ENCODE data around the gene ZNF200. TPM values are rescaled to one million over a fixed set of nuclear protein-coding genes. Genes with fewer than 3 reads are reported as not detected.

The ZNF200 gene
- total and polyA plus RNA-seq, 2 of the 13 experiments (the other 11 are each of a cell fraction or from before 2014, with no cell fraction given) = 3.5 to 16.5 TPM

DNA sequence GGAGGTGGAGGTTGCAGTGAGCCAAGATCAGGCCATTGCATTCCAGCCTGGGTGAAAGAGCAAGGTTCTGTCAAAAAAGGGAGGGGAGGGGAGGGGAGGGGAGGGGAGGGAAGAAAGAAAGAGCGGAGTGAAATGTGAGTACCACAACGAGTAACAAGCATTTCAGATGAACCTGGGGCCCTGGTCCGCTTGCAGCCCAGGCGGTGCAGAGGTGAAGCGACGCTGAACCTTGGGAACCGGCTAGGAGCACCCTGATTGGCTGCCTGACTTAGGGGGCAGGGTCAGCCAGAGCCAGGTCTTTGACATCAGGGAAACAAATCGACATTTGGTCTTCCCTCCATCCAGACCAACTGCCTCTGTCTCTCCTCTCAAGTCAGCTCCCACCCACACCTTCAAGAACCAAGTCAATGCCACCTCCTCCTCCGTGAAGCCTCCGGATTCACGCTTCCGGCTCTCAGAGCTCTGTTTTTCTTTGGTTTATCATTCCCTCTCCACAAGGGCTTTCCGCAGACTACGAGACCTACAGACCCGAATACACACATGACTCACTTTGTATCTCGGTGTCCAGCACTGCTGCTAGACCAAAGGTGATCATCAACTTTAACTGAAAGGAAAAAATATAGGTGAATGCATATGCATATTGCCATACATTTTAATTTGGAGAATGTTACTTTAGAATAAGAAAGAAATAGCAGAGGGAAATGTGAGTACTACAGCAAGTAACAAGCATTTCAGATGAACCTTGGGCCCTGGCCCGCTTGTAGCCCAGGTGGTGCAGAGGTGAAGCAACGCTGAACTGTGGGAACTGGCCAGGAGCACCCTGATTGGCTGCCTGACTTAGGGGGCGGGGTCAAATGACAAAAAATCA is 27.6 kb downstream of the ZNF200 start (continued):
- TF ChIP-seq NR0B2 (CRISPR knock-in tag; IDR thresholded peaks at IDR 0.05) (no peak), SP2 (CRISPR knock-in tag; IDR thresholded peaks at IDR 0.05) (no peak), ZBTB42 (CRISPR knock-in tag; IDR thresholded peaks at IDR 0.05) (no peak), PHF21A (CRISPR knock-in tag; IDR thresholded peaks at IDR 0.05) (peak; percentile 44; the same call in 1 of the 2 replicates), ZNF724P (CRISPR knock-in tag; IDR thresholded peaks at IDR 0.05; ENCODE audit: borderline replicate concordance) (no peak), ZNF7 (CRISPR knock-in tag; IDR thresholded peaks at IDR 0.05) (no peak), ETV5 (CRISPR knock-in tag; IDR thresholded peaks at IDR 0.05; ENCODE audit: borderline replicate concordance) (no peak), FOXO1 (CRISPR knock-in tag; IDR thresholded peaks at IDR 0.05) (no peak), ZNF547 (CRISPR knock-in tag; IDR thresholded peaks at IDR 0.05) (no peak), TOPORS (CRISPR knock-in tag; IDR thresholded peaks at IDR 0.05) (0 out of 2 replicates have a peak, but pooled peaks have one; percentile 47), SATB2 (CRISPR knock-in tag; IDR thresholded peaks at IDR 0.05) (no peak), ATF5 (CRISPR knock-in tag; IDR thresholded peaks at IDR 0.05; ENCODE audit: low read depth) (no peak), ZNF407 (CRISPR knock-in tag; IDR thresholded peaks at IDR 0.05; ENCODE audit: not compliant biosample characterization) (peak; percentile 57), ZNF569 (CRISPR knock-in tag; IDR thresholded peaks at IDR 0.05; ENCODE audit: borderline replicate concordance) (no peak), ZIK1 (CRISPR knock-in tag; IDR thresholded peaks at IDR 0.05; ENCODE audit: borderline replicate concordance, low read depth) (no peak)
- TF ChIP-seq, protein P1, sequence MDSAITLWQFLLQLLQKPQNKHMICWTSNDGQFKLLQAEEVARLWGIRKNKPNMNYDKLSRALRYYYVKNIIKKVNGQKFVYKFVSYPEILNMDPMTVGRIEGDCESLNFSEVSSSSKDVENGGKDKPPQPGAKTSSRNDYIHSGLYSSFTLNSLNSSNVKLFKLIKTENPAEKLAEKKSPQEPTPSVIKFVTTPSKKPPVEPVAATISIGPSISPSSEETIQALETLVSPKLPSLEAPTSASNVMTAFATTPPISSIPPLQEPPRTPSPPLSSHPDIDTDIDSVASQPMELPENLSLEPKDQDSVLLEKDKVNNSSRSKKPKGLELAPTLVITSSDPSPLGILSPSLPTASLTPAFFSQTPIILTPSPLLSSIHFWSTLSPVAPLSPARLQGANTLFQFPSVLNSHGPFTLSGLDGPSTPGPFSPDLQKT (CRISPR knock-in tag; IDR thresholded peaks at IDR 0.05; ENCODE audit: borderline replicate concordance) = no peak
- TF ChIP-seq, protein P2, sequence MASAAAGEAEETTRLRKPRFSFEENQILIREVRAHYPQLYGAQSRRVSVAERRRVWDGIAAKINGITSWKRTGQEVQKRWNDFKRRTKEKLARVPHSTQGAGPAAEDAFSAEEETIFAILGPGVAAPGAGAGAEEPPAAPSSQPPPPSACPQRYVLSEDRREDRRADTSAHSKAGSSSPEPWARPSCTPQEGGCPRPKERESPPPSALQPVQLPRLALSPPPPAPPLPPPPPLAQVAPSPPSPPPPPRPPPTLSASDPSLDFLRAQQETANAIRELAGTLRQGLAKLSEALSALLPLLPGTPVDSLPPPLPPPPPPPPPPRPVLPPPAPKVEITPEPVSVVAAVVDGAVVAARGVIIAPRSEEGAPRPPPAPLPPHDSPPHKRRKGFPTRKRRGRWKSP (CRISPR knock-in tag; IDR thresholded peaks at IDR 0.05) = 0 out of 2 replicates have a peak, but pooled peaks have one; percentile 40

All from HepG2 (cell line).